Heart left ventricle (tissue), 16 donors: ENCODE data around the gene PCLO. TPM values are rescaled to one million over a fixed set of nuclear protein-coding genes. Genes with fewer than 3 reads are reported as not detected.

Experiments used
- ATAC-seq, 4 donors: fragments of 200-7000 bp; cut with Tn5 transposase; one replicate each; pipeline ENCODE4 v1.9.1; 2020 to 2022; ENCODE audit warnings: moderate library complexity in 4 of 4, mild to moderate bottlenecking in 3 of 4, moderate number of reproducible peaks in 1 of 4
- DNase-seq, 5 donors: peaks; one replicate each; pipeline ENCODE4 v3.0.0-alpha.2; 2020
- H3K27ac ChIP-seq, 12 donors: fragments of 200-600 bp; sonication (generic) in 4 of 12; one replicate each; pipeline versions ENCODE4 v1.5.0 to v1.8.0; 2016 to 2022; ENCODE audit warnings: mild to moderate bottlenecking in 2 of 12
- H3K27me3 ChIP-seq, 9 donors: fragments of 200-600 bp; sonication (generic) in 2 of 9; one replicate each; pipeline versions ENCODE4 v1.5.1 to v1.8.0; 2016 to 2022; ENCODE audit warnings: mild to moderate bottlenecking in 3 of 9
- H3K36me3 ChIP-seq, 9 donors: fragments of 200-600 bp; sonication (generic) in 2 of 9; one replicate each; pipeline versions ENCODE4 v1.5.0 to v1.8.0; 2018 to 2022; ENCODE audit warnings: mild to moderate bottlenecking in 2 of 9
- H3K4me1 ChIP-seq, 12 donors: fragments of 200-600 bp; sonication (generic) in 4 of 12; one replicate each; pipeline versions ENCODE4 v1.5.0 to v1.8.0; 2016 to 2022; ENCODE audit warnings: mild to moderate bottlenecking in 3 of 12
- H3K4me3 ChIP-seq, 12 donors: fragments of 200-600 bp; sonication (generic) in 4 of 12; one replicate each; pipeline versions ENCODE4 v1.5.0 to v1.8.0; 2017 to 2022; ENCODE audit warnings: mild to moderate bottlenecking in 9 of 12, moderate library complexity in 4 of 12
- H3K9me3 ChIP-seq, 12 donors: fragments of 200-600 bp; sonication (generic) in 4 of 12; one replicate each; pipeline versions ENCODE4 v1.5.0 to v1.8.0; 2016 to 2022; ENCODE audit warnings: mild to moderate bottlenecking in 1 of 12
- CTCF ChIP-seq, 12 donors: fragments of 200-600 bp; sonication (generic) in 4 of 12; IDR thresholded peaks; one replicate each; pipeline versions ENCODE4 v1.5.0 to v1.8.0; 2018 to 2022; ENCODE audit warnings: antibody characterized with exemption in 12 of 12, mild to moderate bottlenecking in 5 of 12
- POLR2A ChIP-seq, 2 donors: fragments of 450-650 bp; IDR thresholded peaks; one replicate each; pipeline ENCODE4 v1.6.1; 2017; ENCODE audit warnings: antibody characterized with exemption in 2 of 2, mild to moderate bottlenecking in 2 of 2, moderate library complexity in 2 of 2
- WGBS, 4 donors: extraction: QIAGEN DNeasy Blood & Tissue Kit in 2 of 4; methylation state at CpG; one replicate each; pipeline versions ENCODE4 v1.1.5 to v1.1.7; 2013 to 2018; 5-methylcytosine and 5-hydroxymethylcytosine counted together
- intact Hi-C, 10 donors: fragments of 100-400 bp; cut with DNase I; formaldehyde crosslinking; loops; one replicate each; pipeline versions ENCODE4 v1.11.1 to v1.14.2; 2022
- polyA plus RNA-seq, 2 donors: library from polyadenylated mRNA; stranded (reverse); fragments of 200-250 nt; gene quantifications; one replicate each; pipeline ENCODE4 v1.2.3, GENCODE V29; 2013
- total RNA-seq, 9 donors: library from RNA; depleted of rRNA in 2 of 9; stranded (reverse); fragments of >200 nt in 2 of 9; fragmentation: NEBNext Ultra II Directional in 3 of 9; extraction: Animal tissue kit (Norgen Biotek cat#: 25700) in 3 of 9; gene quantifications; one replicate each; pipeline versions ENCODE4 v1.1.0 to v1.2.4, GENCODE V29; 2016 to 2023
- donor health status: ischemic (EF 13 %, LVEDD 7.1; RV severe dilation, severe dysfunction).
- donor health status: healthy with polysubstance abuse.
- donor health status: DM: no; HTN: yes; CAD: no.
- donor health status: DM: no; HTN: no; CAD: no.
- donor health status: ischemic (EF 25% LVEDD 6.9; RV normal size, moderate dysfunction).
- donor health status: ischemic (EF 25% LVEDD 5.7; RV mildly dilated, moderate dysfunction).
- donor health status: healthy.
- donor health status: DM: yes; HTN: yes; CAD: no.
- donor health status: ischemic (EF 35%, LVEDD 5.7; RV mildly dilated, moderate dysfunction).
- donor health status: nonischemic (EF 11% LVEDD 7.7; RV severe dilation, severe dysfunction).
- donor health status: DM: yes; HTN: yes; CAD: no.
- donor health status: PGD.
- donor health status: ischemic (EF 29% LVEDD 5.4; RV normal size, mild dysfunction).
- donor health status: nonischemic (EF 23%, LVEDD 6.1; RV moderate dilation, normal function).

Gene PCLO
- total and polyA plus RNA-seq, 11 donors = 0.21 to 9.3 (median 2.9) TPM

- DNase-seq (no peak), ATAC-seq (no peak)
- no peaks in the 10 kb centered on the region for H3K4me1 ChIP-seq
- TF ChIP-seq CTCF (IDR thresholded peaks at IDR 0.05) (no peak), POLR2A (IDR thresholded peaks at IDR 0.05) (no peak)
- H3K9me3 ChIP-seq = no peaks in the 10 kb centered on the region
- H3K27me3 ChIP-seq = no peaks in the 10 kb centered on the region
- no peak overlapping the region for H3K27ac ChIP-seq
- H3K4me3 ChIP-seq = no peak overlapping the region
- intact Hi-C loops = no loop called here
- WGBS, 4 donors = 82 to 94% (median 87%) methylated on average over 3 of the region's 3 CpGs
- H3K36me3 ChIP-seq = no peaks in the 10 kb centered on the region
Measured at GRCh38 chr7:82745820-82746219, 416.9 kb downstream of the PCLO start.

GRCh38 chr7:82745117-82745516 lies 417.6 kb downstream of the PCLO start:
- Histone ChIP-seq H3K27ac (no peak overlapping the region), H3K4me3 (no peak overlapping the region), H3K9me3 (no peaks in the 10 kb centered on the region), H3K36me3 (no peaks in the 10 kb centered on the region), H3K4me1 (no peaks in the 10 kb centered on the region), H3K27me3 (no peaks in the 10 kb centered on the region)
- DNase-seq (no peak), ATAC-seq (no peak)
- intact Hi-C loops = no loop called here
- 59 to 69% (median 65%) methylated on average over 2 of the region's 2 CpGs for WGBS, 4 donors
- no peak for TF ChIP-seq CTCF (IDR thresholded peaks at IDR 0.05)
- no peak for TF ChIP-seq POLR2A (IDR thresholded peaks at IDR 0.05)

- H3K36me3 ChIP-seq = no peaks in the 10 kb centered on the region
- no peak overlapping the region for H3K27ac ChIP-seq
- H3K4me3 ChIP-seq = no peak overlapping the region
- H3K27me3 ChIP-seq = no peaks in the 10 kb centered on the region
- WGBS, 4 donors = 87 to 89% (median 88%) methylated on average over 4 of the region's 4 CpGs
- H3K4me1 ChIP-seq = no peaks in the 10 kb centered on the region
- intact Hi-C loops = no loop called here
- no peaks in the 10 kb centered on the region for H3K9me3 ChIP-seq
- no peak for DNase-seq
- TF ChIP-seq CTCF (IDR thresholded peaks at IDR 0.05) (no peak), POLR2A (IDR thresholded peaks at IDR 0.05) (no peak)
- no peak for ATAC-seq
Measured at GRCh38 chr7:82742163-82742562, 420.5 kb downstream of the PCLO start.

GRCh38 chr7:82741493-82741892 lies 421.2 kb downstream of the PCLO start:
- DNase-seq = no peak
- Histone ChIP-seq H3K4me1 (no peaks in the 10 kb centered on the region), H3K4me3 (no peak overlapping the region), H3K27ac (no peak overlapping the region), H3K9me3 (no peaks in the 10 kb centered on the region), H3K27me3 (no peaks in the 10 kb centered on the region), H3K36me3 (no peaks in the 10 kb centered on the region)
- TF ChIP-seq POLR2A (IDR thresholded peaks at IDR 0.05) = no peak
- no peak for TF ChIP-seq CTCF (IDR thresholded peaks at IDR 0.05)
- ATAC-seq = no peak
- intact Hi-C loops = no loop called here
